HepG2 (cell line): Measurements from ENCODE around the gene OR2AT4. TPM values are rescaled to one million over a fixed set of nuclear protein-coding genes. Genes with fewer than 3 reads are reported as not detected.

Experiments
- ARHGAP35 ChIP-seq: sonication (generic); formaldehyde crosslinking; IDR thresholded peaks from 2 replicates; pipeline ENCODE4 v1.9.0; 2022; ENCODE audit warnings: mild to moderate bottlenecking, inconsistent platforms, moderate library complexity, missing genetic modification reagents, borderline replicate concordance
- DR1 ChIP-seq: sonication (generic); formaldehyde crosslinking; IDR thresholded peaks from 2 replicates; pipeline ENCODE4 v1.8.0; 2021; ENCODE audit warnings: mild to moderate bottlenecking, missing genetic modification reagents, inconsistent platforms
- ESRRA ChIP-seq: sonication (generic); formaldehyde crosslinking; IDR thresholded peaks from 2 replicates; pipeline ENCODE4 v1.5.1; 2020; ENCODE audit warnings: mild to moderate bottlenecking, low read depth, missing genetic modification reagents
- KLF12 ChIP-seq: sonication (generic); formaldehyde crosslinking; IDR thresholded peaks from 2 replicates; pipeline ENCODE4 v1.4.0; 2020; ENCODE audit warnings: missing genetic modification reagents, borderline replicate concordance
- REPIN1 ChIP-seq: sonication (generic); formaldehyde crosslinking; IDR thresholded peaks from 2 replicates; pipeline ENCODE4 v1.8.0; 2022; ENCODE audit warnings: missing genetic modification reagents, low read depth, mild to moderate bottlenecking, borderline replicate concordance
- SAP130 ChIP-seq: IDR thresholded peaks from 2 replicates; pipeline ENCODE4 v1.6.1; 2016; ENCODE audit warnings: low read depth
- SMAD1 ChIP-seq: sonication (generic); formaldehyde crosslinking; IDR thresholded peaks from 2 replicates; pipeline ENCODE4 v1.4.0; 2020; ENCODE audit warnings: missing genetic modification reagents, low read depth, mild to moderate bottlenecking, borderline replicate concordance
- SPEN ChIP-seq: sonication (generic); formaldehyde crosslinking; IDR thresholded peaks from 2 replicates; pipeline ENCODE4 v1.5.1; 2020; ENCODE audit warnings: low read depth, mild to moderate bottlenecking, missing genetic modification reagents
- YY1 ChIP-seq: IDR thresholded peaks from 2 replicates; pipeline ENCODE4 v1.6.1; 2011; ENCODE audit warnings: low read length, low read depth, moderate library complexity, mild to moderate bottlenecking; ENCODE audit not compliant: insufficient read depth, insufficient replicate concordance
- ZNF205 ChIP-seq: IDR thresholded peaks from 2 replicates; pipeline ENCODE4 v1.6.1; 2018; ENCODE audit warnings: missing biosample characterization, missing genetic modification reagents
- ZNF564 ChIP-seq: sonication (generic); formaldehyde crosslinking; IDR thresholded peaks from 2 replicates; pipeline ENCODE4 v1.8.1; 2023; ENCODE audit warnings: mild to moderate bottlenecking, missing genetic modification reagents
- ZNF678 ChIP-seq: sonication (generic); formaldehyde crosslinking; IDR thresholded peaks from 2 replicates; pipeline ENCODE4 v1.4.0; 2020; ENCODE audit warnings: mild to moderate bottlenecking, missing genetic modification reagents
- ZNF788 ChIP-seq: sonication (generic); formaldehyde crosslinking; IDR thresholded peaks from 2 replicates; pipeline ENCODE4 v1.5.0; 2020; ENCODE audit warnings: mild to moderate bottlenecking, missing genetic modification reagents, borderline replicate concordance
- ZSCAN22 ChIP-seq: sonication (generic); formaldehyde crosslinking; IDR thresholded peaks from 2 replicates; pipeline ENCODE4 v1.4.0; 2020; ENCODE audit warnings: mild to moderate bottlenecking, missing genetic modification reagents
- polyA plus RNA-seq, 8 experiments: library from polyadenylated mRNA; depleted of rRNA in 3 of 8; stranded (reverse) in 7 of 8; unstranded in 1 of 8; fragments of >200 nt; fragmentation: Illumina TruSeq in 4 of 8; extraction: Trizol in 4 of 8; gene quantifications; 2 replicates each; pipeline versions ENCODE4 v1.2.1 to v1.2.3, GENCODE V29; 2011 to 2016; ENCODE audit warnings: low read depth in 4 of 8, missing spikeins in 1 of 8, mixed read lengths in 1 of 8; ENCODE audit not compliant: insufficient read depth in 1 of 8
- total RNA-seq, 5 experiments: library from RNA; depleted of rRNA; stranded (reverse); fragments of >200 nt; fragmentation: Illumina TruSeq; extraction: Trizol; gene quantifications; 2 replicates each; pipeline ENCODE4 v1.2.3, GENCODE V29; 2016; ENCODE audit warnings: low read depth in 1 of 5
- TF ChIP-seq, protein P1 (sequence below): IDR thresholded peaks from 2 replicates; pipeline ENCODE4 v1.6.1; 2016; ENCODE audit warnings: low read depth, control low read depth
- TF ChIP-seq, protein P2 (sequence below): IDR thresholded peaks from 2 replicates; pipeline ENCODE4 v1.6.1; 2012; ENCODE audit warnings: low read depth, low read length, improper control_type of control experiment
- TF ChIP-seq, protein P3 (sequence below): sonication (generic); formaldehyde crosslinking; conservative IDR thresholded peaks from 2 replicates; pipeline ENCODE4 v1.8.1; 2023; ENCODE audit warnings: missing genetic modification reagents
- TF ChIP-seq, protein P4 (sequence below): IDR thresholded peaks from 2 replicates; pipeline ENCODE4 v1.6.1; 2016; ENCODE audit warnings: mild to moderate bottlenecking, missing biosample characterization, missing genetic modification reagents
- TF ChIP-seq, protein P5 (sequence below): sonication (generic); formaldehyde crosslinking; IDR thresholded peaks from 2 replicates; pipeline ENCODE4 v1.5.0; 2020; ENCODE audit warnings: missing genetic modification reagents, mild to moderate bottlenecking, borderline replicate concordance
- TF ChIP-seq, protein P6 (sequence below), 2 experiments: sonication (generic) in 1 of 2; formaldehyde crosslinking in 1 of 2; IDR thresholded peaks; 2 replicates each; pipeline versions ENCODE4 v1.4.0 to v1.6.1; 2018 to 2020; ENCODE audit warnings: missing genetic modification reagents in 2 of 2, borderline replicate concordance in 1 of 2, low read depth in 1 of 2, mild to moderate bottlenecking in 1 of 2, missing biosample characterization in 1 of 2

Gene OR2AT4
- total and polyA plus RNA-seq, 2 of the 13 experiments (the other 11 are each of a cell fraction or from before 2014, with no cell fraction given) = not detected

DNA sequence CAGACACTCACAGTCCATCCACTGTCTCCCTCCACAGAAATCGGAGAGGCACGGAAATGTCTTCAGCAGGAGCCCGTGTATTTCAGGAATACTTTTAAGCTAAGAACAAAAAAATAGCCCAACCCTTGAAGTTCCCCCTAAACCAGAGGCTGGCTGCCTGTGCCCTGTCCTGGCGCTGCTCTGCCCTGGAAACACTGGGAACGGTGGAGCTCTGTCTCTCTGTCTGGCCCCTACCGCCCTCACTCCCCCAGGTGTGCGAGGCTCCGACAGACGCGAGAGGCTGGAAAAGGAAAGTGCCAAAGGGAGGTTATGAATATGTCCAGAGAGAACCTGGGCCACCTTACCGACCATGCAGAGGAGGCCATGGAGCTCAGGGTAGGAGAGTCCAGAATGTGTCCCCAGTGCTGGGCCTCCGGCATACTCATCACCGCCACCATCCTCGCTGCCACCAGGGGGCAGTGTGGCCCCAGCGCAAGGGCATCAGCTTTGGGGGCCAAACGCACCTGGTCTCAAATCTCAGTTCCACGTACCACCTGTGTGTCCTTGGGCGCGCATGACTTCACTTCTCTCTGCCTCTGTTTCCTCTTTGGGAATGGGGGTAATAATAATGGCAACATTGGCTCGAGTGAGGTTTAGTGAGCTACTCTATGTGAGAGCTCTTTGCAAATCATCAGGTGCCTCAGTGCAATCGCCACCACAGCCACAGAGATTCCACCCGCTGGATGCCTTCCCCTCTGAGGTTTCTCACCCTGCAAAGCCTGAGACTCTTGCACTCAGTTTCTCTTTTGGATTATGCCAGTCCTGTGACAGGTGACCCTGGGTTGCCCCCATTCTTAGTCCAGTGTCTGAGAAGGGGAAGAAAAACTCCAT, 43.8 kb upstream of the OR2AT4 start (continued):
- TF ChIP-seq, protein P1, sequence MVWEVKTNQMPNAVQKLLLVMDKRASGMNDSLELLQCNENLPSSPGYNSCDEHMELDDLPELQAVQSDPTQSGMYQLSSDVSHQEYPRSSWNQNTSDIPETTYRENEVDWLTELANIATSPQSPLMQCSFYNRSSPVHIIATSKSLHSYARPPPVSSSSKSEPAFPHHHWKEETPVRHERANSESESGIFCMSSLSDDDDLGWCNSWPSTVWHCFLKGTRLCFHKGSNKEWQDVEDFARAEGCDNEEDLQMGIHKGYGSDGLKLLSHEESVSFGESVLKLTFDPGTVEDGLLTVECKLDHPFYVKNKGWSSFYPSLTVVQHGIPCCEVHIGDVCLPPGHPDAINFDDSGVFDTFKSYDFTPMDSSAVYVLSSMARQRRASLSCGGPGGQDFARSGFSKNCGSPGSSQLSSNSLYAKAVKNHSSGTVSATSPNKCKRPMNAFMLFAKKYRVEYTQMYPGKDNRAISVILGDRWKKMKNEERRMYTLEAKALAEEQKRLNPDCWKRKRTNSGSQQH = no peak
- TF ChIP-seq YY1 = peak; percentile 54
- TF ChIP-seq REPIN1 (CRISPR knock-in tag) = no peak
- peak; percentile 69; the same call in 1 of the 2 replicates for TF ChIP-seq ZNF205
- TF ChIP-seq SMAD1 (CRISPR knock-in tag) = no peak
- TF ChIP-seq ZNF678 (CRISPR knock-in tag) = no peak
- TF ChIP-seq, protein P2, sequence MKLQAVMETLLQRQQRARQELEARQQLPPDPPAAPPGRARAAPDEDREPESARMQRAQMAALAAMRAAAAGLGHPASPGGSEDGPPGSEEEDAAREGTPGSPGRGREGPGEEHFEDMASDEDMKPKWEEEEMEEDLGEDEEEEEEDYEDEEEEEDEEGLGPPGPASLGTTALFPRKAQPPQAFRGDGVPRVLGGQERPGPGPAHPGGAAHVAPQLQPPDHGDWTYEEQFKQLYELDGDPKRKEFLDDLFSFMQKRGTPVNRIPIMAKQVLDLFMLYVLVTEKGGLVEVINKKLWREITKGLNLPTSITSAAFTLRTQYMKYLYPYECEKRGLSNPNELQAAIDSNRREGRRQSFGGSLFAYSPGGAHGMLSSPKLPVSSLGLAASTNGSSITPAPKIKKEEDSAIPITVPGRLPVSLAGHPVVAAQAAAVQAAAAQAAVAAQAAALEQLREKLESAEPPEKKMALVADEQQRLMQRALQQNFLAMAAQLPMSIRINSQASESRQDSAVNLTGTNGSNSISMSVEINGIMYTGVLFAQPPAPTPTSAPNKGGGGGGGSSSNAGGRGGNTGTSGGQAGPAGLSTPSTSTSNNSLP = no peak
- TF ChIP-seq, protein P3, sequence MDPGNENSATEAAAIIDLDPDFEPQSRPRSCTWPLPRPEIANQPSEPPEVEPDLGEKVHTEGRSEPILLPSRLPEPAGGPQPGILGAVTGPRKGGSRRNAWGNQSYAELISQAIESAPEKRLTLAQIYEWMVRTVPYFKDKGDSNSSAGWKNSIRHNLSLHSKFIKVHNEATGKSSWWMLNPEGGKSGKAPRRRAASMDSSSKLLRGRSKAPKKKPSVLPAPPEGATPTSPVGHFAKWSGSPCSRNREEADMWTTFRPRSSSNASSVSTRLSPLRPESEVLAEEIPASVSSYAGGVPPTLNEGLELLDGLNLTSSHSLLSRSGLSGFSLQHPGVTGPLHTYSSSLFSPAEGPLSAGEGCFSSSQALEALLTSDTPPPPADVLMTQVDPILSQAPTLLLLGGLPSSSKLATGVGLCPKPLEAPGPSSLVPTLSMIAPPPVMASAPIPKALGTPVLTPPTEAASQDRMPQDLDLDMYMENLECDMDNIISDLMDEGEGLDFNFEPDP (CRISPR knock-in tag) = 0 out of 2 replicates have a peak, but pooled peaks have one; percentile 53
- no peak for TF ChIP-seq ZNF564
- TF ChIP-seq SAP130 (CRISPR knock-in tag) = peak; percentile 41; the same call in 1 of the 2 replicates
- TF ChIP-seq, protein P4, sequence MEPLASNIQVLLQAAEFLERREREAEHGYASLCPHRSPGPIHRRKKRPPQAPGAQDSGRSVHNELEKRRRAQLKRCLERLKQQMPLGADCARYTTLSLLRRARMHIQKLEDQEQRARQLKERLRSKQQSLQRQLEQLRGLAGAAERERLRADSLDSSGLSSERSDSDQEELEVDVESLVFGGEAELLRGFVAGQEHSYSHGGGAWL (CRISPR knock-in tag) = no peak
- TF ChIP-seq, protein P5, sequence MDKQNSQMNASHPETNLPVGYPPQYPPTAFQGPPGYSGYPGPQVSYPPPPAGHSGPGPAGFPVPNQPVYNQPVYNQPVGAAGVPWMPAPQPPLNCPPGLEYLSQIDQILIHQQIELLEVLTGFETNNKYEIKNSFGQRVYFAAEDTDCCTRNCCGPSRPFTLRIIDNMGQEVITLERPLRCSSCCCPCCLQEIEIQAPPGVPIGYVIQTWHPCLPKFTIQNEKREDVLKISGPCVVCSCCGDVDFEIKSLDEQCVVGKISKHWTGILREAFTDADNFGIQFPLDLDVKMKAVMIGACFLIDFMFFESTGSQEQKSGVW = no peak
- no peak for TF ChIP-seq ARHGAP35
- no peak for TF ChIP-seq DR1 (CRISPR knock-in tag)
- TF ChIP-seq ESRRA (CRISPR knock-in tag) = no peak
- TF ChIP-seq ZSCAN22 (CRISPR knock-in tag) = no peak
- no peak; the same call in 1 of the 2 replicates for TF ChIP-seq ZNF788 (CRISPR knock-in tag)
- TF ChIP-seq SPEN (CRISPR knock-in tag) = no peak
- TF ChIP-seq, protein P6, sequence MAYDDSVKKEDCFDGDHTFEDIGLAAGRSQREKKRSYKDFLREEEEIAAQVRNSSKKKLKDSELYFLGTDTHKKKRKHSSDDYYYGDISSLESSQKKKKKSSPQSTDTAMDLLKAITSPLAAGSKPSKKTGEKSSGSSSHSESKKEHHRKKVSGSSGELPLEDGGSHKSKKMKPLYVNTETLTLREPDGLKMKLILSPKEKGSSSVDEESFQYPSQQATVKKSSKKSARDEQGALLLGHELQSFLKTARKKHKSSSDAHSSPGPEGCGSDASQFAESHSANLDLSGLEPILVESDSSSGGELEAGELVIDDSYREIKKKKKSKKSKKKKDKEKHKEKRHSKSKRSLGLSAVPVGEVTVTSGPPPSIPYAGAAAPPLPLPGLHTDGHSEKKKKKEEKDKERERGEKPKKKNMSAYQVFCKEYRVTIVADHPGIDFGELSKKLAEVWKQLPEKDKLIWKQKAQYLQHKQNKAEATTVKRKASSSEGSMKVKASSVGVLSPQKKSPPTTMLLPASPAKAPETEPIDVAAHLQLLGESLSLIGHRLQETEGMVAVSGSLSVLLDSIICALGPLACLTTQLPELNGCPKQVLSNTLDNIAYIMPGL (CRISPR knock-in tag; IDR thresholded peaks at IDR 0.05; ENCODE audit: borderline replicate concordance in 1 of 2, low read depth in 1 of 2) = peak; percentile 49 to 69; a peak in 3 of 4 replicates
- no peak for TF ChIP-seq KLF12 (CRISPR knock-in tag)
